ENCODE data around the gene VSTM4.

VSTM4 gene

GRCh38 chr10:49037187-49037586 is 78.1 kb downstream of the VSTM4 start:
- DNase-seq = no peak

GRCh38 chr10:49036638-49037037 is 78.7 kb downstream of the VSTM4 start:
- no peak for DNase-seq

DNA sequence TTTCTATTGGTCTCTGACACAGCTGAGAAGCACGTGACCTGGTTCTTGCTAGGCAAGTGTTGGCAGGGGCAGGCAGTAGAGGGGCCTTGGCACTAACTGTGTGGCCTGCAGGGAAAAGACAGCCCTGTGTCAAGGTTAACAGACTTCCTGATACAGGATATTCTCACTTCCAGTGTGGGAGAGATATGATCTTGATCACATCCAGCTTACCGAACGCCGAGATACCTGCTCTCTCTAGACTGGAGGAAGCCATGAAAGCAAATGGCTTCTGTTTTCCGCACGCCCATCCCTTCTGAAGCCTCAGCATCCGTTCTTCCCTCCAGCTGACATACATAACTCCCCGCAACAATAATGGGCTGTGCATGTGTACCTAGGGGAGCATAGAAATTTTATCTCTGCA is 79.4 kb downstream of the VSTM4 start:
- DNase-seq = no peak

- no peak for DNase-seq
These were observed 80.4 kb downstream of the VSTM4 start for GRCh38 chr10:49034925-49035324.

GRCh38 chr10:49033939-49034338 is 81.4 kb downstream of the VSTM4 start:
- no peak for DNase-seq

DNA sequence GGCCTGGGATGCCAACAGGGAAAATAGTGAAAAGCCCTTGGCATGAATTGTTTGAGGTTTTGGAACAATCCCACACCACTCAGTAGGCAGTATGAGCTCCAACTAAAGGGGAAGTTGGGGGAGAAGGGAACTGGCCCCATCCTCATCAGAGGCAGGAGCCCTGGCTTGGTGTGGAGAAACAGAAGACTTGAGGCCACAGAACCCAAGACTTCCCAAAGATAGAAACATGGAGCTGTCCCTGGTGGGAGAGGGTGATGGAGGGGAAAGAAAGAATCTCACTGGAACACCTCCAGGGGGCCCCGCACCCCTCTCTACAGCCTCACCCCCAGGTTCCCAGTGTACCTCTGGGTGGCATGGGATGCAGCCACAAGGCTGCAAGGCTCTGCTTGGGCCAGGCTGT is 85.7 kb downstream of the VSTM4 start:
- DNase-seq = no peak

GRCh38 chr10:49028639-49029038 is 86.7 kb downstream of the VSTM4 start:
- no peak for DNase-seq

DNA sequence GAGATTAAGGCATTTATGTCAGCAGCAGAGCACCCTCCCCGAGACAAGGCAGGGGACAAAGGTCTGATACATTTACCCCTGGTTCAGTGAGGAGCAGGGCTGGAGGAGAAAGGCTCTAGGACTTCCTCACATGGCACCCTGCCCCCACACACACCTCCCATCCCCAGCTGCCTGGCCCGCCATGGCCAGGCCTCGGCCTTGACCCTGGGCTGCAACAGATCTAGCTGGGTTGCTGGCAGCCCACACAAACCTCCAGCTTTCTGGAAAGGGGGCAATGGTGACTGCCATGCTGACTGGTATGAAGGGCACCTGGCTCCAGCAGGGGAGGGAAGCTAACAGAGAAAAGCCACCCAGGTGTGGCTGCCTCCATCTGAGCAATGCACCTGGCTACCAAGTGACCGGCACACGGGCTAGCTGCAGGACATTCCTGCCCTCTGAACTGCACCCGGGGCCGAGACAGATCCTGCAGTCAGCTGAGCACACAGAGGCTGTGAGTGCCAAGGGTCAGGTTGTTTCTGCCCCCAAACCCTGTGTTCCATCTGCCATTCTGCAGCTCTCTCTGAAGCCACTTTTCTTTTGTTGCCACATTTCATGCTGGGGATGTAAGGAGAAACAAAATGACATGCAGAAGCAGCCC is 89.9 kb downstream of the VSTM4 start:
- no peak for DNase-seq

DNA sequence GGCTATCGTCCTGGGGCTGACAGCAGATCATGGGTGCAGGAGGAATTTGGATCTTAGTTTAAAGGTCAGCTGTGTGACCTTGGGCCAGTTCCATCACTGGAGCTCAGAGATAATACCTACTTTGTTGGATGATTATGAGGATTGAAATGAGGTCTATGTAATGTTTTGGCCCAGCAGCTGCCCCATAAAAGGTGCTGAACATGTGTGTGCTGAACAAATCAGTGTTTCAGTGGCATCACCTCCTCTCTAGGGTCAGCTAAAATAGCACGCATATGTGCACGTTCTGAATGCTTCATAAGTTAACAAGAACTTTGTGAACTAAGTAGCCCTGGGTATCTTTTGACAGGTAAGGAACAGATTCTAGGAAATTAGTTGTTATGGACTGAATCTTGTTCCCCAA is 90.8 kb downstream of the VSTM4 start:
- DNase-seq = no peak

DNA sequence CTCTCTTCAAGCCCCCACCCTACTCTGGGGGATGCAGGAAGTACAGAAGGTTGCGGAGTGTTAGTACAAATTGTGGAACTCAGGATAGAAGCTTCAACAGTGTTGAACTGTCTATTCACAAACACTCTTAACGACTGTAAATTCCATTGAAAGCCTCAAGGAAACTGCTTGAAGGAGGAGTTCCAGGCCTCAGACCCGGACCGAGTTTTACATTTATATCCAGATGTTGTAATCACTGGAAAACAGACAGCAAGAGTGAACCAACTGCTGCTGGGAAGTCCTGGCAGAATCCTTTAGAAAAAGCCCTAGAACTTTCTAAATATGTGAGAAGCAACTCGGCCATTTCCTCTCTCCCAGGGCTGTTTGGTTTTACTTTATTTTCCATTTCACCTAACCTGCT is 91.6 kb downstream of the VSTM4 start:
- DNase-seq = peak; percentile 60

GRCh38 chr10:49023071-49023470 is 92.3 kb downstream of the VSTM4 start:
- no peak for DNase-seq

DNA sequence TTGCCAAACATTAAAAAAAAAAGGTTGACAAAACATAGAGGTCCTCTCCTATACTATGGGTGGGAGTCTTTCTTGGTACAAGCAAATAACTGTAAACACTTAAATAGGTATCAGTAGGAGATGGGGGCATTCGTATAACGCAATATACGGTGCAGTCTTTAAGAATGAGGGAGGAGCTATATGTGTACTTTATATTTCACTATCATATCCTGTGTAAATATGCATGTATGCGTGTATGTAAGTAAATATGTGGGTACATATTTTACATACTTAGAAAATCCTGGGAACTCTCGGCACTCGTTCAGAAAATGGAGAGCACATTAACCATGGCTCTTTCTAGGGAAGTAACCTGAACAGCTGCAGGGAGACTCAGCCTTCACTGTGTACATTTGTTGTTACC is 93.6 kb downstream of the VSTM4 start:
- DNase-seq = no peak

- DNase-seq = no peak
These were observed 99.6 kb downstream of the VSTM4 start for GRCh38 chr10:49015700-49016099.

DNA sequence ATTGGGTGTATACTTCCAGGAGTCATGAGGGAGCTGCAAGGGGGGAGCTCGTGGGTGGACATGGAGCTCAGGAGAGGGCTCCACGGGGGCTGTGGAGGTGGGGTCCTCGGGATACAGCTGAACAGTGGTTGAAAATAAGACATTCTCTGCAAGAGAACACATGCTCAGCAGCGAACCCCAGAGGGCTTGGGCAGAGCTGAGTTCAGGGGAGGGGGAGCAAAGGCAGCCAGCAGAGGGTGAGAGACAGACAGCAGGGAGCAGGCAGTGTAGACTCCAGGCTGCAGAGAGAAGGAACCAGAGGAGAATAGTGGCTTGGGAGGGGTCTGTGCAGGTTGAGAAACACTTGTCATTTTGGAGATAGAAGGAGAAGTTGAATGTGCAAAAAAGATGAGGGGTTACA is 102.7 kb downstream of the VSTM4 start:
- no peak for DNase-seq

DNA sequence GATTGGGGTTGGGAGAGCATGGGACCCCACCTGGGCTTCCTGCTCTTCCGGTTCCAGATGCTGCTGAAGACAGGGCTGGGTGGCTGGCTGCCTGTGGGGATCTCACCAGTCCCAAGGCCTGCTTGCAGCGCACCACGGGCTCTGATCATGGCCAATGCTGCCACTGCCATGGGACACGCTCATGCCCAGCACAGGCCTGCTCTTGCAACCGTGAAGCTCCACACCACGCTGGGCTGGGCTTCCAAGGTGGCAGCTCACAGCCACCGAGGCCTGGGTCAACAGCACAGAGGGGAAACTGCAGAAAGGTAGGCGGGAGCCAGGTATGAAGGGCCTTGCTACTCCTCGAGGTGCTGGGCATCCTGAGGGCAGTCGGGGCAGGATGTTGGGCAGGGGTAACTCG is 103.6 kb downstream of the VSTM4 start:
- no peak for DNase-seq

- no peak for DNase-seq
These were observed 104.5 kb downstream of the VSTM4 start for GRCh38 chr10:49010865-49011264.

DNA sequence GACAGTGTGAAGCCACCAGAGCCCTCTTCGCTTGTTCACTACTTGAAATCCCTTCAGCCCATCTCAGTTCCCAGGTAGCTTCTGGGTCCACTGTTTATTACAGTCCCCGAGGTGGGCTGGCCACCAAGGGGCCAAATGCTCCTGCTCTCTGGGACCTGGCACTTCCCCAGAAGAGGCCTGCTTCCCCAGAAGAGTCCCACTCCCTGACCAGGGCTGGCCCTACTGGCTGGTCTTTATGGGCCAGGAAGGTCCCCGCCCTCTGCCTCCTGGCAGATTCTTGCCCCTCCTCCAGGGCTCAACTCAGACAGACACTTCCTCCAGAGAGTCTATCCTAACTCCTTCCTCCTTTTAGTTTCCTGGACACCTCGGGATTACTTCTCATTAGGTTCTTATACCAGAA is 105.0 kb downstream of the VSTM4 start:
- no peak for DNase-seq

DNA sequence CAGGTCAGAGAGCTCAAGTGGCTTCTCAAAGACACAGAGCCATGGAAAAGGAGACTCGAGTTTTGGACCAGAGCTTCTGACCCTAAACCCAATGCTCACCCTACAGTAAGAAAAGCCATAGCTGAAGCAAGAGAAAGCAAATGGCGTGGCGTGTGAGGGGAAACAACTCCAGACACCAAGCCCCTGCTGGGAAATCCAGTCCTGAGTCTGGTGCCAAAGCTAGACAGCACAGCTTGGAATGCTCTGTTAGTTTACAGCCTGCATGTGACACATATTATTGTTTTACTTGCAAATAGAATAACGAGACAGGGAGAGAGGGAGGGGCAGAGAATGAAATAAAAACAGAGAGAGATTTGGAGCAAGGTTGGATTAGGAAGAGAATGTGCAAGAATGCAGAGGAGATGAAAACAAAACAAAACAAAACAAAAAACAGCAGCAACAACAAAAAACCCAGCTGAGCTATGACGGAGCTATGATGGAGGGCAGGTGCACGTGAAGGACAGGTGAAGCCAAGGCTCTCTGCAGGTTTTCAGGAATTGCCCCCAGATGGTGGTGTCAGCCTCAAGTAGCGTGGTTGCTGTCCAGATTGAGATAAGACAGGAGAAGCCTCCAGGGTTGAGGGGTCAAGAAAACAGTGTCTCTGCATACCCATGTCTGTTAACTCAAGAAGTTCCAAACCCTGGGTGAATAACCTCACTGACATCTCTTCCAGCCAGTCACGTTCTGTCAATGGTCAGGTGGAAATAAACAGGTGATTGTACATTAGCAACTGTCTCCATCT is 105.9 kb downstream of the VSTM4 start:
- DNase-seq = no peak

- DNase-seq = no peak
These were observed 106.7 kb downstream of the VSTM4 start for GRCh38 chr10:49008505-49009198.

GRCh38 chr10:49008091-49008490 is 107.2 kb downstream of the VSTM4 start:
- peak; percentile 55 for DNase-seq

- no peak for DNase-seq
These were observed 108.2 kb downstream of the VSTM4 start for GRCh38 chr10:49007129-49007528.

DNA sequence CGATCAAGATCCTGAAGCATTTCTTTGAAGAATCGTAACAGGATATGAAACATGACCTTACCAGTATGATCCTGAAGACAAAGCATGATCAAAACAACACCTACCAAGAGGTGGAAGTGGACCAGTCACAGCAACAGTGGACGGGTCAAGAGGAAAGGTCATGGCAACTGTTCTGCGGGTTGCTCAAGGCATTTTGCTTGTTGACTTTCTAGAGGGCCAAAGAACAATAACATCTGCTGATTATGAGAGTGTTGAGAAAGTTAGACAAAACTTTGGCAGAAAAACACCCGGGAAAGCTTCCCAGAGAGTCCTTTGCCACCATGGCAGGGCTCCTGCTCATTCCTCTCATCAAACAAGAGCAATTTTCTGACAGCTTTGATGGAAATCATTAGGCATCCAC is 110.1 kb downstream of the VSTM4 start:
- no peak for DNase-seq

GRCh38 chr10:49001870-49002672 is 113.3 kb downstream of the VSTM4 start:
- peak; percentile 29 for DNase-seq

All from left hindlimb (tissue), 1 donor.